K562 (cell line): Measurements from ENCODE around the gene HIPK1. TPM values are rescaled to one million over a fixed set of nuclear protein-coding genes. Genes with fewer than 3 reads are reported as not detected.

Experiments used
- ATAC-seq: fragments of 200-7000 bp; cut with Tn5 transposase; 3 replicates; pipeline ENCODE4 v1.9.1; 2020; ENCODE audit warnings: moderate library complexity
- BruUV-seq: library from RNA; stranded (reverse); fragments of 400-500 nt; replicated peaks from 2 replicates; lab custom pipeline; 2021; lab: Mats Ljungman, UMichigan
- CTCF ChIA-PET: fragments of 300-600 bp; formaldehyde crosslinking; extraction: SDS; loops from one replicate; lab custom pipeline; 2021; ENCODE audit warnings: low intra/inter-chr PET ratio; lab: Yijun Ruan, JAX
- POLR2A ChIA-PET: fragments of 300-600, 350-650 bp; sonication (Branson Sonifier 250); formaldehyde crosslinking; extraction: SDS; loops from one replicate; lab custom pipeline; 2021; ENCODE audit warnings: antibody characterized with exemption, inconsistent platforms; lab: Yijun Ruan, JAX
- DNase-seq, 4 experiments: peaks; one replicate each; pipeline versions ENCODE4 v3.0.0 to v3.0.0-alpha.2; 2011 to 2018; ENCODE audit warnings: low spot score in 3 of 4, mixed read lengths in 3 of 4; ENCODE audit errors: extremely low read depth in 1 of 4
- FAIRE-seq: peaks from 2 replicates; lab custom pipeline; 2011; peaks lifted over from hg19 to GRCh38; lab: Jason Lieb, UNC
- H2AFZ ChIP-seq: 2 replicates; pipeline ENCODE4 v1.6.0; 2011; ENCODE audit warnings: low read depth, low read length, control low read depth, inconsistent platforms
- H3K27ac ChIP-seq: fragments of 200-600 bp; 3 replicates; pipeline ENCODE4 v1.8.0; 2011; ENCODE audit warnings: low read depth, mild to moderate bottlenecking, control low read depth, inconsistent platforms, low read length, moderate library complexity, mixed read lengths; ENCODE audit errors: extremely low read depth
- H3K27me3 ChIP-seq, 2 experiments: fragments of 300-600 bp in 1 of 2; 2 replicates in 1 of 2; 3 replicates in 1 of 2; pipeline versions ENCODE4 v1.6.0 to v1.8.0; 2011; ENCODE audit warnings: inconsistent platforms in 2 of 2, low read length in 2 of 2, mild to moderate bottlenecking in 1 of 2, mixed read lengths in 1 of 2, moderate library complexity in 1 of 2; ENCODE audit not compliant: control insufficient read depth in 2 of 2, insufficient read depth in 2 of 2
- H3K36me3 ChIP-seq: fragments of 300-600 bp; 3 replicates; pipeline ENCODE4 v1.8.0; 2011; ENCODE audit warnings: mild to moderate bottlenecking, low read length, inconsistent platforms; ENCODE audit not compliant: control insufficient read depth, insufficient read depth
- H3K4me1 ChIP-seq, 2 experiments: fragments of 200-600 bp in 1 of 2; replicated peaks in 1 of 2; 2 replicates in 1 of 2; 3 replicates in 1 of 2; pipeline versions ENCODE4 v1.5.1 to v1.8.0; 2011; ENCODE audit warnings: inconsistent platforms in 2 of 2, low read length in 2 of 2, mild to moderate bottlenecking in 1 of 2, mixed read lengths in 1 of 2, moderate library complexity in 1 of 2; ENCODE audit not compliant: control insufficient read depth in 2 of 2, insufficient read depth in 2 of 2
- H3K4me2 ChIP-seq: 2 replicates; pipeline ENCODE4 v1.6.1; 2011; ENCODE audit warnings: low read length, control low read depth, inconsistent platforms, mixed read lengths; ENCODE audit not compliant: insufficient read depth
- H3K4me3 ChIP-seq: fragments of 200-600 bp; sonication (generic), shearing (Covaris generic); 2 replicates; pipeline ENCODE4 v1.5.1; 2016; ENCODE audit warnings: control low read depth, inconsistent platforms
- H3K79me2 ChIP-seq: fragments of 200-600 bp; 3 replicates; pipeline ENCODE4 v1.8.0; 2011; ENCODE audit warnings: low read length, inconsistent platforms; ENCODE audit not compliant: control insufficient read depth, insufficient read depth
- H3K9ac ChIP-seq, 2 experiments: 2 replicates each; pipeline versions ENCODE4 v1.6.0 to v1.6.1; 2011; ENCODE audit warnings: low read depth in 2 of 2, low read length in 2 of 2, control low read depth in 1 of 2, inconsistent platforms in 1 of 2, mild to moderate bottlenecking in 1 of 2, mixed read lengths in 1 of 2; ENCODE audit not compliant: insufficient read depth in 1 of 2
- H3K9me1 ChIP-seq: one replicate; pipeline ENCODE4 v1.6.0; 2011; ENCODE audit warnings: inconsistent platforms, mild to moderate bottlenecking, low read length, moderate library complexity; ENCODE audit not compliant: control insufficient read depth, insufficient read depth
- H3K9me3 ChIP-seq: replicated peaks from 2 replicates; pipeline ENCODE4 v1.5.1; 2011; ENCODE audit warnings: low read depth, low read length, inconsistent platforms; ENCODE audit not compliant: control insufficient read depth, insufficient read depth
- H4K20me1 ChIP-seq: replicated peaks from 2 replicates; pipeline ENCODE4 v1.6.1; 2011; ENCODE audit warnings: low read length, inconsistent platforms, mixed read lengths; ENCODE audit not compliant: control insufficient read depth, insufficient read depth
- BRCA1 ChIP-seq, 2 experiments: fragments of 450-650 bp in 1 of 2; sonication (generic) in 1 of 2; formaldehyde crosslinking in 1 of 2; IDR thresholded peaks; 2 replicates each; pipeline versions ENCODE4 v1.5.0 to v1.6.1; 2017 to 2020; ENCODE audit warnings: mild to moderate bottlenecking in 1 of 2, missing genetic modification reagents in 1 of 2
- CXXC5 ChIP-seq: fragments of 250-450 bp; sonication (Bioruptor Pico); IDR thresholded peaks from 2 replicates; pipeline ENCODE4 v1.8.0; 2022; ENCODE audit warnings: inconsistent platforms, mild to moderate bottlenecking, moderate library complexity
- GTF2E2 ChIP-seq: fragments of 200-800 bp; sonication (Bioruptor generic); IDR thresholded peaks from 2 replicates; pipeline ENCODE4 v1.6.1; 2016; ENCODE audit warnings: missing genetic modification characterization, missing compliant biosample characterization
- ILK ChIP-seq: fragments of 450-650 bp; IDR thresholded peaks from 2 replicates; pipeline ENCODE4 v1.6.1; 2016; ENCODE audit warnings: missing genetic modification characterization, low read depth, mild to moderate bottlenecking, missing compliant biosample characterization, moderate library complexity, borderline replicate concordance
- NCOA1 ChIP-seq: fragments of 450-650 bp; IDR thresholded peaks from 2 replicates; pipeline ENCODE4 v1.6.1; 2016; ENCODE audit warnings: low read depth
- NCOA6 ChIP-seq: fragments of 450-650 bp; IDR thresholded peaks from 2 replicates; pipeline ENCODE4 v1.6.1; 2017; ENCODE audit warnings: mild to moderate bottlenecking
- NCOR1 ChIP-seq: fragments of 450-650 bp; IDR thresholded peaks from 2 replicates; pipeline ENCODE4 v1.6.1; 2016; ENCODE audit warnings: mild to moderate bottlenecking, moderate library complexity
- NRF1 ChIP-seq, 2 experiments: fragments of 450-650 bp; IDR thresholded peaks in 1 of 2; conservative IDR thresholded peaks in 1 of 2; 2 replicates each; pipeline ENCODE4 v1.6.1; 2014; ENCODE audit warnings: mild to moderate bottlenecking in 2 of 2
- PHB ChIP-seq: fragments of 250-450 bp; sonication (Bioruptor Pico); IDR thresholded peaks from 2 replicates; pipeline ENCODE4 v1.5.0; 2021
- PURB ChIP-seq: sonication (generic); formaldehyde crosslinking; IDR thresholded peaks from 2 replicates; pipeline ENCODE4 v1.9.0; 2021; ENCODE audit warnings: low read depth, mild to moderate bottlenecking, missing genetic modification reagents
- RAD21 ChIP-seq, 2 experiments: fragments of 250-450 bp in 1 of 2; fragments of 450-650 bp in 1 of 2; sonication (Bioruptor Pico) in 1 of 2; formaldehyde crosslinking in 1 of 2; IDR thresholded peaks in 1 of 2; conservative IDR thresholded peaks in 1 of 2; 2 replicates each; pipeline versions ENCODE4 v1.4.0 to v1.8.0; 2020 to 2022; ENCODE audit warnings: mild to moderate bottlenecking in 2 of 2, moderate library complexity in 1 of 2
- ZKSCAN8 ChIP-seq: fragments of 200-800 bp; sonication (Bioruptor generic); IDR thresholded peaks from 2 replicates; pipeline ENCODE4 v1.6.1; 2016; ENCODE audit warnings: missing genetic modification characterization, missing compliant biosample characterization
- ZNF431 ChIP-seq: sonication (generic); formaldehyde crosslinking; IDR thresholded peaks from 2 replicates; pipeline ENCODE4 v1.8.0; 2022; ENCODE audit warnings: mild to moderate bottlenecking, missing genetic modification reagents
- WGBS: fragments of 100-300 bp; shearing (Covaris generic); methylation state at CpG from one replicate; pipeline ENCODE4 v1.1.6; 2016; ENCODE audit warnings: low coverage, mixed read lengths; ENCODE audit not compliant: insufficient coverage; ENCODE audit errors: missing lambda C conversion rate; 5-methylcytosine and 5-hydroxymethylcytosine counted together
- in situ Hi-C: fragments of 300-500 bp; cut with MboI; formaldehyde crosslinking; loops from 4 replicates; pipeline ENCODE4 v1.15.0; 2018; ENCODE audit warnings: inconsistent platforms, mixed read lengths
- intact Hi-C: fragments of 100-400 bp; cut with micrococcal nuclease; formaldehyde crosslinking; loops from 2 replicates; pipeline ENCODE4 v1.14.2; 2022
- polyA plus RNA-seq, 8 experiments: library from polyadenylated mRNA; depleted of rRNA in 4 of 8; stranded (reverse) in 5 of 8; unstranded in 3 of 8; fragments of >200 nt; fragmentation: Nextera tagmentation in 2 of 8; fragmentation: Illumina TruSeq in 1 of 8; extraction: Ambion mirVana in 2 of 8; extraction: Trizol in 1 of 8; gene quantifications; 2 replicates each; pipeline versions ENCODE4 v1.2.1 to v1.2.3, GENCODE V29; 2011 to 2014; ENCODE audit warnings: inconsistent platforms in 1 of 8, missing spikeins in 1 of 8
- total RNA-seq, 7 experiments: library from RNA; depleted of rRNA in 6 of 7; stranded (reverse); fragments of >200 nt in 6 of 7; fragmentation: Illumina TruSeq in 2 of 7; extraction: Trizol in 2 of 7; gene quantifications; 2 replicates each; pipeline versions ENCODE4 v1.2.1 to v1.2.3, GENCODE V29; 2011 to 2021; ENCODE audit warnings: low replicate concordance in 1 of 7
- TF ChIP-seq, protein P1 (sequence below), 3 experiments: IDR thresholded peaks in 2 of 3; conservative IDR thresholded peaks in 1 of 3; 2 replicates each; pipeline ENCODE4 v1.5.1; 2011 to 2012; ENCODE audit warnings: low read length in 3 of 3, mild to moderate bottlenecking in 3 of 3, control low read depth in 2 of 3, improper control_type of control experiment in 1 of 3, inconsistent platforms in 1 of 3, low read depth in 1 of 3, mixed read lengths in 1 of 3, moderate library complexity in 1 of 3; ENCODE audit not compliant: insufficient read depth in 2 of 3
- TF ChIP-seq, protein P2 (sequence below): fragments of 450-650 bp; IDR thresholded peaks from 2 replicates; pipeline ENCODE4 v1.6.1; 2016; ENCODE audit warnings: missing biosample characterization, missing genetic modification characterization

The HIPK1 gene
- total and polyA plus RNA-seq, 9 of the 15 experiments (the other 6 are each of a cell fraction or from before 2014, with no cell fraction given) = 10.0 to 57.9 (median 29.6) TPM

DNA sequence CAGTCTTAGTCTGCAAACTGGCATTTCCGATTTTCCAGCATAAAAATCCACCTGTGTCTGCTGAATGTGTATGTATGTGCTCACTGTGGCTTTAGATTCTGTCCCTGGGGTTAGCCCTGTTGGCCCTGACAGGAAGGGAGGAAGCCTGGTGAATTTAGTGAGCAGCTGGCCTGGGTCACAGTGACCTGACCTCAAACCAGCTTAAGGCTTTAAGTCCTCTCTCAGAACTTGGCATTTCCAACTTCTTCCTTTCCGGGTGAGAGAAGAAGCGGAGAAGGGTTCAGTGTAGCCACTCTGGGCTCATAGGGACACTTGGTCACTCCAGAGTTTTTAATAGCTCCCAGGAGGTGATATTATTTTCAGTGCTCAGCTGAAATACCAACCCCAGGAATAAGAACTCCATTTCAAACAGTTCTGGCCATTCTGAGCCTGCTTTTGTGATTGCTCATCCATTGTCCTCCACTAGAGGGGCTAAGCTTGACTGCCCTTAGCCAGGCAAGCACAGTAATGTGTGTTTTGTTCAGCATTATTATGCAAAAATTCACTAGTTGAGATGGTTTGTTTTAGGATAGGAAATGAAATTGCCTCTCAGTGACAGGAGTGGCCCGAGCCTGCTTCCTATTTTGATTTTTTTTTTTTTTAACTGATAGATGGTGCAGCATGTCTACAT lies 47.6 kb downstream of the HIPK1 start (continued):
- TF ChIP-seq, protein P1, sequence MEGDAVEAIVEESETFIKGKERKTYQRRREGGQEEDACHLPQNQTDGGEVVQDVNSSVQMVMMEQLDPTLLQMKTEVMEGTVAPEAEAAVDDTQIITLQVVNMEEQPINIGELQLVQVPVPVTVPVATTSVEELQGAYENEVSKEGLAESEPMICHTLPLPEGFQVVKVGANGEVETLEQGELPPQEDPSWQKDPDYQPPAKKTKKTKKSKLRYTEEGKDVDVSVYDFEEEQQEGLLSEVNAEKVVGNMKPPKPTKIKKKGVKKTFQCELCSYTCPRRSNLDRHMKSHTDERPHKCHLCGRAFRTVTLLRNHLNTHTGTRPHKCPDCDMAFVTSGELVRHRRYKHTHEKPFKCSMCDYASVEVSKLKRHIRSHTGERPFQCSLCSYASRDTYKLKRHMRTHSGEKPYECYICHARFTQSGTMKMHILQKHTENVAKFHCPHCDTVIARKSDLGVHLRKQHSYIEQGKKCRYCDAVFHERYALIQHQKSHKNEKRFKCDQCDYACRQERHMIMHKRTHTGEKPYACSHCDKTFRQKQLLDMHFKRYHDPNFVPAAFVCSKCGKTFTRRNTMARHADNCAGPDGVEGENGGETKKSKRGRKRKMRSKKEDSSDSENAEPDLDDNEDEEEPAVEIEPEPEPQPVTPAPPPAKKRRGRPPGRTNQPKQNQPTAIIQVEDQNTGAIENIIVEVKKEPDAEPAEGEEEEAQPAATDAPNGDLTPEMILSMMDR (IDR thresholded peaks at IDR 0.05 in 2 of 3, conservative IDR thresholded peaks at IDR 0.05 in 1 of 3; ENCODE audit: insufficient read depth in 2 of 3, low read depth in 1 of 3, low read length in 3 of 3) = peak; percentile 51 to 66 (median 57)
- TF ChIP-seq ZKSCAN8 (CRISPR knock-in tag) (no peak), ZNF431 (CRISPR knock-in tag) (no peak), RAD21 (CRISPR knock-in tag; conservative IDR thresholded peaks at IDR 0.05 in 1 of 2, IDR thresholded peaks at IDR 0.05 in 1 of 2) (peak in 1 of 2 experiments; percentile 41; a peak in 2 of 4 replicates), NCOA1 (no peak)

DNA sequence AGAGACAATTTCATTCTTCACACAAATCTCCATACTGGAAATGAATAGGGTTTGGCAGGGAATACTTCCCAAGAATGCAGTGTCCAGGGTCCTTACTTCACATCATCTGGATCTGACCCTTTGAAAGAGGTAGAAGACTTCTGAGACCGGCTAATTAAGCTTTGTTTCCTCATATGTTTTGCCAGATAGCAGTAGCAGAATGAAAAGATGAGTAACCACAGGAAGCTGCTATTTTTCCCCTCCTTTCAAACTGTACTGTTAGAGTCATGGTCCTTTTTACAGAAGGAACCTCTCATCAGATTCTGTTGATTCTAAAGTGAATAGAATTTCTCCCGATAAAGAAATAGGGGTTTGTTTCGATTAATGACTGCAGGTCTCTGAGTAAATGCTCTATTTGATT lies 48.8 kb downstream of the HIPK1 start:
- DNase-seq = no peak
- Histone ChIP-seq H3K4me2 (no peak overlapping the region), H3K4me3 (no peak overlapping the region), H3K4me1 (peaks cover 5% of the 10 kb centered on the region in 2 experiments; a peak in 2 of 5 replicates), H3K9ac (no peak overlapping the region), H3K79me2 (no peaks in the 10 kb centered on the region), H3K9me3 (no peaks in the 10 kb centered on the region), H4K20me1 (0 out of 2 replicates have a peak, but pooled peaks cover 3% of the 10 kb centered on the region), H3K27ac (no peak overlapping the region), H3K27me3 (peaks cover 10 to 31% of the 10 kb centered on the region in 2 experiments; a peak in 4 of 5 replicates), H2AFZ (no peak overlapping the region), H3K9me1 (no peaks in the 10 kb centered on the region), H3K36me3 (peaks cover 25% of the 10 kb centered on the region; the same call in 2 of the 3 replicates)
- ChIA-PET CTCF (interaction anchor here (0.6 to 2.2 kb wide), 6 partner anchors 122 to 1074 kb away, joined by 3 to 17 read pairs (median 6); no protein-coding TSS in a partner anchor), POLR2A (interaction anchor here (0.6 kb wide), 1 partner anchor 19 kb away, joined by 3 read pairs; no protein-coding TSS in a partner anchor)
- FAIRE-seq = no peak
- BruUV-seq = no TSS peak
- intact Hi-C loops (loop anchor here (1.0 to 10.0 kb wide), 6 partner anchors 127 to 1075 kb away; no protein-coding TSS in a partner anchor), in situ Hi-C loops (loop anchor here (25.0 kb wide), 1 partner anchor 1084 kb away; no protein-coding TSS in a partner anchor)
- no peak for ATAC-seq
- 32% methylated on average over 3 of the region's 3 CpGs for WGBS
- TF ChIP-seq PURB (CRISPR knock-in tag) (no peak), GTF2E2 (tag) (no peak), CXXC5 (CRISPR knock-in tag) (no peak), BRCA1 (IDR thresholded peaks at IDR 0.05) (no peak), BRCA1 (CRISPR knock-in tag; IDR thresholded peaks at IDR 0.05) (no peak), NCOR1 (no peak), PHB (CRISPR knock-in tag) (no peak), NCOA6 (no peak), NRF1 (conservative IDR thresholded peaks at IDR 0.05 in 1 of 2, IDR thresholded peaks at IDR 0.05 in 1 of 2) (no peak), ILK (tag) (no peak)
- TF ChIP-seq, protein P2, sequence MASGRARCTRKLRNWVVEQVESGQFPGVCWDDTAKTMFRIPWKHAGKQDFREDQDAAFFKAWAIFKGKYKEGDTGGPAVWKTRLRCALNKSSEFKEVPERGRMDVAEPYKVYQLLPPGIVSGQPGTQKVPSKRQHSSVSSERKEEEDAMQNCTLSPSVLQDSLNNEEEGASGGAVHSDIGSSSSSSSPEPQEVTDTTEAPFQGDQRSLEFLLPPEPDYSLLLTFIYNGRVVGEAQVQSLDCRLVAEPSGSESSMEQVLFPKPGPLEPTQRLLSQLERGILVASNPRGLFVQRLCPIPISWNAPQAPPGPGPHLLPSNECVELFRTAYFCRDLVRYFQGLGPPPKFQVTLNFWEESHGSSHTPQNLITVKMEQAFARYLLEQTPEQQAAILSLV = no peak
